GM18508 (cell line): ENCODE measurements around the gene CHP1.
"Not testable (repeated sequence)": the region's sequence is repeated elsewhere in the genome, so short reads cannot be mapped to it uniquely, and the experiment has no call there.

Source experiments
- ATAC-seq: cut with Tn5 transposase; IDR thresholded peaks from one replicate; pipeline ENCODE4 v1.9.1; 2021; ENCODE audit warnings: moderate number of reproducible peaks; ENCODE audit not compliant: insufficient read depth, unreplicated experiment

Gene CHP1

GRCh38 chr15:41230650-41231421 is at the start of gene CHP1, which contains the start of gene EXD1:
TSS of gene CHP1 (plus strand) at chr15:41231268. CDS start at chr15:41231383, 115 bp downstream.
TSS of gene EXD1 (minus strand) at chr15:41230757. CDS start at chr15:41226575, 4,182 bp downstream.
- ATAC-seq: peak; percentile 70

GRCh38 chr15:41182266-41182665 is 48.8 kb upstream of the CHP1 start:
- no peak for ATAC-seq

- no peak for ATAC-seq
Measured at GRCh38 chr15:41183581-41183980, 47.5 kb upstream of the CHP1 start.

GRCh38 chr15:41194444-41194843 is 36.6 kb upstream of the CHP1 start:
- ATAC-seq: no peak

GRCh38 chr15:41199470-41199869 is 31.6 kb upstream of the CHP1 start:
- no peak for ATAC-seq

GRCh38 chr15:41203395-41203794 is 27.7 kb upstream of the CHP1 start:
- no peak for ATAC-seq

DNA sequence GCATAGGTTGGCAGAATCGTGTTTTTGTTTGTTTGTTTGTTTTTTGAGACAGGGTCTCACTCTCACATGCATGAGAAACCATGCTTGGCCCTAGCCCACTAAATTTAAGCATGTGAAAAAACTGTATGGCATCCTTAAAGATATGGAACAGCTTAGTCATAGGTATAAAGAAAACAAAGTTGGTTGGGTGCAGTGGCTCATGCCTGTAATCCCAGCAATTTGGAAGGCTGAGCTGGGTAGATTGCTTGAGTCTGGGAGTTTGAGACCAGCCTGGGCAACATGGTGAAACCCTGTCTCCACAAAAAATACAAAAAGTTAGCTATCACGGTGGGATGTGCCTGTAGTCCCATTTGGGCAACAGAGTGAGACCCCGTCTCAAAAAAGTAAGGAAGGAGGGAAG is 25.8 kb upstream of the CHP1 start:
- no peak for ATAC-seq

DNA sequence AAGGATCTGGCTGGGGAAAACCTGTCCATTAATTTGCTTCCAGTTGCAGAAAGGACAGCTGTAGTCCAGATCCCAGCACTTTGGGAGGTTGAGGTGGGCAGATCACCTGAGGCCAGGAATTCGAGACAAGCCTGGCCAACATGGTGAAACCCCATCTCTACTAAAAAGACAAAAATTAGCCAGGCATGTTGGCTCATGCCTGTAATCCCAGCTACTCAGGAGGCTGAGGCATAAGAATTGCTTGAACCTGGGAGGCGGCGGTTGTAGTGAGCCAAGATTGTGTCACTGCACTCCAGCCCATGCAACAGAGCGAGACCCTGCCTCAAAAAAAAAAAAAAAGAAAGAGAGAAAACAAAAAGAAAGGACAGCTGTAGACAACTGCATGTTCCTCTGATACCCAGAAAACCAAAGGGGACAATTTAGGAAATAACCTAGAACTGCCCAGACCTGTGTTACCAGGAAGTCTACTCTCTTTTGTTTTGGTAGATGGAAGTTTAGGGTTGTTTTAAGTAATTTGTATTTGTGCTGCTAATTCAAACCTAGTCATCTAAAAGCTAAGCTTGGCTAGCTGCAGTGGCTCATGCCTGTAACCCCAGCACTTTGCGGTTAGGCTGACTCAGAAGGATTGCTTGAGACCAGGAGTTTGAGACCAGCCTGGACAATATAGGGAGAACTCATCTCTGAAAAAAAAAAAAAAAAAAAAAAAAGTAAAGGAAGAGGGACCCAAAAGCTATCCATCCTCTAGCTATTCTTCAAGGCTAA is 23.2 kb upstream of the CHP1 start:
- no peak for ATAC-seq

DNA sequence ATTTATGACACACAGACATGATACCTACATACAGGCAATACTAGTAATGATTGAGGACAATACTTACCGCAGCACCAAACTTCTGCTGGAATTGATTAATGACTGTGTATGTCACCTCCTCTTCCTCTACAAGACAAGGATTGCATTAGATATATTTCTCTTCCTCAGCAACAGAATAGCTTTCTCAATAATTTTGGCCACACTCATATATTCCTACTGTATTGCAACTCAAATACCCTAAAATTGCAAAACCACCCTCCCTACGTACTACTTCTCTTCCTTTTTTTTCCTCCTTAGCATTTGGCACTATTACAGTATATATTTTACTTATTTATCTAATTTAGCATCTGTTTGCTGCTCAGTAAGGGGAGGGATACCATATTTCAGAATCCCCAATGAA is 15.4 kb upstream of the CHP1 start:
- no peak for ATAC-seq

DNA sequence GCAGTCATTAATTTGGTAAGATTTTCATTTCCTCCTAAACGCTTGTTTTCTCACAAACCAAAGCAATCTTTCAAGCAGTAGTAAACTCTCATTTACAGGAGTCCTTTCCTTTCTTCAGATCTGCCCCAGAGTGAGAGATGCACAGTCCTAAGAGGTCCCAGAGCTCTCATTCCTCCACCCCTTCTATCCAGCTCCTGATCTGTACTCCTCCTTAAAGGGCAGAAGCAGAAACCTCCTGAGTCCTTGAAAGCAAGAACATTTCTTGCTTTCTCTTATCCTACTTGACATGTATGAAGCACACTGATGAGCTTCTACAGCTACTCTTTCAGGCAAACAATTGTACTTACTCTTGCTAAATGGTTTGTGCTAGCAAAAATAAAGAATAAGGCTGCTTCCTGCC is 12.2 kb upstream of the CHP1 start:
- ATAC-seq: no peak

GRCh38 chr15:41219381-41219780 is 11.7 kb upstream of the CHP1 start:
- ATAC-seq: no peak

DNA sequence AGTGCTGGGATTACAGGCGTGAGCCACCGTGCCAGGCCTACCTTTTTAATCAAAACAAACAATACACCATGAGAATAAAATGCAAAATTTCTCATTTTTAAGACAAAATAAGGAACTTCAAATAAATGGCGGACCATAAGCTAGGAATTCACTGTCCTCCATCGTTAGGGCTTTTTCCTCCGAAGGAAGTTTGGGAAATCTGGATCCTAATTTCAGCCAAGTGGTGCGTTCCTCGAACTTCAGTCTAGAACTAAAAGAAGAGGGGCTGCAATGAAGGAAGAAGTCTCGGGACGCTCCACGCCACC is 771 bp upstream of the CHP1 start:
- ATAC-seq: no peak

- peak; percentile 22 for ATAC-seq
Measured at GRCh38 chr15:41231422-41232226, 556 bp downstream of the CHP1 start.

DNA sequence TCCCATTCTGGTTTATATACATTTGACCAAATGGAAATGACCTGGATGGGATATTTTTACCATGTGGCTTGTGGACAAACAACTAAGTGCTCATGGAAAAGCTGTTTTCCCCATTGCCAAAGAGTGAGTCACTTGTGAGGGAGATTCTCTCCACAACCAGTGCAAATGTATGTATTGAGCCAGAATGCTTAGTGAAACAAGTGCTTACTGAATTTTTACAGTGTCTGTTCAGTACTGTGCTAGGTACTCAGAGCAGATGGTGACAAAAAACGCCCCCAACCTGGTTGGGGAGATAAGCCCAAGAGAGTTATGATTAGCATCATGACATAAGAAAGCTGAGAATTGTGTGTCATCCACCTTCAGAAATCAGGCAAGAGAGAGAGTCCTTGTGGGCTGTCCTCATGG is 2.3 kb downstream of the CHP1 start:
- no peak for ATAC-seq

GRCh38 chr15:41235228-41235627 is 4.2 kb downstream of the CHP1 start:
- not testable (repeated sequence) for ATAC-seq

- ATAC-seq: no peak
Measured at GRCh38 chr15:41235929-41236328, 4.9 kb downstream of the CHP1 start.

DNA sequence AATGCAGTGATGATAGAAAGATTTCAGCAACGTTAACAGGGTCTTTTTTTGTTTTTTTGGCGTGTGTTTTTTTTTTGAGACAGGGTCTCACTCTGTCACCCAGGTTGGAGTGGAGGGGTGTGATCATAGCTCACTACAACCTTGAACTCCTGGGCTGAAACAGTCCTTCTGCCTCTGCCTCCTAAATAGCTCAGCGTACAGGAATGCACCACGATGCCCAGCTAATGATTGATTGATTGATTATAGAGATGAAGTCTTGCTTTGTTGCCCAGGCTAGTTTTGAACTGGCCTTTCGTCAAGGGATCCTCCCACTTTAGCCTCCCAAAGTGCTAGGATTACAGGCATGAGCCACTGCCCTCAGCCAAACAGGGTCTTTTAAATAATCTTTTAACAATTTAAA is 7.0 kb downstream of the CHP1 start:
- no peak for ATAC-seq

DNA sequence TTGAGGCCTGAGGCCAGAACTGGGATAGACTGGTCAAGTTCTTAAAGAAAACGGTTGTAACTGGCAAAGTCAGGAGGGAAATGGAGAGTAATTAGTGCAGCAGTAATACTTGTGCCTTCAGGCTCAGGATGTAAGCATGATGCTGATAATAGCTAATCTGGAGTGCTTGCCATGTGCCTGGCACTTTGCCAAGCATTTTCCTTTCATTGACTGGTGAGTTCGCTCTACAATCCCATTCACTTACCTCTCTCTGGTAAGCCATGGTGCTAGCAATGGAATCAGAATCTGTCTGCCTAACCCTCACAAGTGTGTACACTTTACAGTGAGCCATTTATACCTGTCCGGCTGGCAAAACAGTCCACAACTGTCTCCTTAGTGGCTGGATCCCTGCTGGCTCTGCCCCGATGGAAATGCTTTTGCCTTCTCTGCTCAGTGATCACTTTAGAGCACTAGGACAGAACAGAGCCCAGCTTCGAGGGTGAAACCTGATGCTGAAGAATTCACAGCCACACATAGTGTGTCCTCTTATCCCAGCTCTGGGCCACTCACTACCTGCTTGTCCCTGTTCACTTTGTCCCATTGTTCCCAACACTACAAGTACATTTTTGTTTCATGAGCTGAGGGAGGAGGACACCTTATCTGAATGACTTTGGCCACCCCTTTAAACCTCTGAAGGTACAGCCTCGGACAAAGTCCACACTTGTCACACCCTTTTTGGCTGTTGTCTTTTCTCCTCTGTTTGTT is 10.3 kb downstream of the CHP1 start:
- ATAC-seq: no peak

GRCh38 chr15:41250745-41251144 is 19.7 kb downstream of the CHP1 start:
- ATAC-seq: not testable (repeated sequence)

- ATAC-seq: no peak
Measured at GRCh38 chr15:41251411-41251810, 20.3 kb downstream of the CHP1 start.
